GM12892 (cell line): Measurements from ENCODE around the gene ZNF446.
"Not testable (repeated sequence)": the region's sequence is repeated elsewhere in the genome, so short reads cannot be mapped to it uniquely, and the experiment has no call there.

Experiments used
- POLR2A ChIP-seq: IDR thresholded peaks from 2 replicates; pipeline ENCODE4 v1.6.1; 2011; ENCODE audit warnings: low read depth, low read length, control low read depth
- POLR2AphosphoS5 ChIP-seq: IDR thresholded peaks from 2 replicates; pipeline ENCODE4 v1.6.1; 2011; ENCODE audit warnings: low read depth, low read length, control low read depth
- TAF1 ChIP-seq: IDR thresholded peaks from 2 replicates; pipeline ENCODE4 v1.6.1; 2011; ENCODE audit warnings: low read depth, mild to moderate bottlenecking, control low read depth, low read length, borderline replicate concordance

GRCh38 chr19:58470837-58471543, 5.2 kb upstream of the ZNF446 start:
- not testable (repeated sequence) for TF ChIP-seq POLR2A, TAF1, POLR2AphosphoS5
